Lung (tissue), 12 donors: Measurements from ENCODE around the gene MLH3. TPM values are rescaled to one million over a fixed set of nuclear protein-coding genes. Genes with fewer than 3 reads are reported as not detected.

Experiments used
- ATAC-seq: fragments of 200-7000 bp; cut with Tn5 transposase; one replicate; pipeline ENCODE4 v1.9.1; 2020; ENCODE audit warnings: moderate number of reproducible peaks; ENCODE audit not compliant: insufficient read depth, low FRiP score
- DNase-seq, 3 donors: peaks; one replicate each; pipeline ENCODE4 v3.0.0-alpha.2; 2013 to 2017
- H3K27ac ChIP-seq, 2 donors: one replicate each; pipeline ENCODE4 v1.5.1; 2013; ENCODE audit warnings: mild to moderate bottlenecking in 2 of 2, moderate library complexity in 2 of 2, control low read depth in 1 of 2, inconsistent platforms in 1 of 2, low read depth in 1 of 2, low read length in 1 of 2
- H3K27me3 ChIP-seq, 3 donors: one replicate each; pipeline ENCODE4 v1.5.1; 2013; ENCODE audit warnings: low read length in 2 of 3; ENCODE audit not compliant: control insufficient read depth in 3 of 3, insufficient read depth in 3 of 3
- H3K36me3 ChIP-seq, 4 donors: one replicate each; pipeline ENCODE4 v1.5.1; 2013; ENCODE audit warnings: low read length in 4 of 4, mild to moderate bottlenecking in 1 of 4, moderate library complexity in 1 of 4; ENCODE audit not compliant: control insufficient read depth in 4 of 4, insufficient read depth in 4 of 4
- H3K4me1 ChIP-seq, 5 donors: one replicate each; pipeline ENCODE4 v1.5.1; 2013; ENCODE audit warnings: low read length in 5 of 5, mild to moderate bottlenecking in 2 of 5, moderate library complexity in 1 of 5; ENCODE audit not compliant: control insufficient read depth in 5 of 5, insufficient read depth in 5 of 5
- H3K4me3 ChIP-seq: one replicate; pipeline ENCODE4 v1.5.1; 2013; ENCODE audit warnings: mild to moderate bottlenecking, control low read depth, moderate library complexity
- H3K9ac ChIP-seq, 2 donors: one replicate each; pipeline ENCODE4 v1.5.1; 2013; ENCODE audit warnings: low read length in 2 of 2, control low read depth in 1 of 2; ENCODE audit not compliant: insufficient read depth in 1 of 2
- H3K9me3 ChIP-seq, 4 donors: one replicate each; pipeline ENCODE4 v1.5.1; 2013; ENCODE audit warnings: low read length in 3 of 4, mild to moderate bottlenecking in 1 of 4, moderate library complexity in 1 of 4; ENCODE audit not compliant: control insufficient read depth in 4 of 4, insufficient read depth in 3 of 4
- CTCF ChIP-seq: IDR thresholded peaks from 2 replicates; pipeline ENCODE4 v1.5.1; 2012; ENCODE audit warnings: mild to moderate bottlenecking; ENCODE audit errors: control extremely low read depth, extremely low read depth
- WGBS, 2 donors: extraction: QIAGEN DNeasy Blood & Tissue Kit; methylation state at CpG; one replicate each; pipeline ENCODE4 v1.1.7; 2013; 5-methylcytosine and 5-hydroxymethylcytosine counted together
- polyA plus RNA-seq, 2 donors: library from polyadenylated mRNA; stranded (reverse); fragments of 200-250 nt; gene quantifications; one replicate each; pipeline ENCODE4 v1.2.1, GENCODE V29; 2013
- total RNA-seq, 2 donors: library from RNA; depleted of rRNA in 1 of 2; stranded (reverse); fragments of >200 nt in 1 of 2; gene quantifications; one replicate each; pipeline ENCODE4 v1.2.1, GENCODE V29; 2014 to 2021
- donor health status: control.
- donor health status: control.
- donor health status: Bipolar disorder and iron deficiency.
- donor health status: healthy.
- donor health status: DM: yes; HTN: yes; CAD: no.

MLH3 gene
- total and polyA plus RNA-seq, 4 donors, result 10.1 to 60.6 (median 19.9) TPM

- peaks cover 27 to 58% (median 35%) of the 10 kb centered on the region in 4 donors for H3K36me3 ChIP-seq
- no peak for ATAC-seq
- no peak overlapping the region for H3K27ac ChIP-seq
Observed at GRCh38 chr14:75013290-75013689, 38.0 kb downstream of the MLH3 start.

GRCh38 chr14:75011356-75011994 is 39.8 kb downstream of the MLH3 start:
- no peak for DNase-seq
- WGBS, 2 donors, result 75 to 90% methylated on average over 4 of the region's 4 CpGs
- no peaks in the 10 kb centered on the region for H3K9me3 ChIP-seq
- TF ChIP-seq CTCF, result no peak
- H3K27me3 ChIP-seq, result no peaks in the 10 kb centered on the region
- peaks cover 0 to 18% (median 0%) of the 10 kb centered on the region in 5 donors for H3K4me1 ChIP-seq
- H3K4me3 ChIP-seq, result no peak overlapping the region
- H3K36me3 ChIP-seq, result peaks cover 30 to 67% (median 35%) of the 10 kb centered on the region in 4 donors
- no peak overlapping the region for H3K9ac ChIP-seq
- ATAC-seq, result no peak
- peak overlapping the region in 1 of 2 donors; percentile 84 for H3K27ac ChIP-seq

More at GRCh38 chr14:75013290-75013689, 38.0 kb downstream of the MLH3 start:
- H3K9me3 ChIP-seq, result no peaks in the 10 kb centered on the region
- TF ChIP-seq CTCF, result no peak
- no peak for DNase-seq
- no peak overlapping the region for H3K4me3 ChIP-seq
- no peaks in the 10 kb centered on the region for H3K27me3 ChIP-seq
- H3K4me1 ChIP-seq, result peaks cover 0 to 18% (median 0%) of the 10 kb centered on the region in 5 donors
- 87 to 99% methylated on average over 6 of the region's 6 CpGs for WGBS, 2 donors
- H3K9ac ChIP-seq, result no peak overlapping the region

- Histone ChIP-seq H3K9ac (no peak overlapping the region), H3K27me3 (no peaks in the 10 kb centered on the region), H3K36me3 (peaks cover 30 to 68% (median 38%) of the 10 kb centered on the region in 4 donors), H3K27ac (peak overlapping the region in 1 of 2 donors; percentile 84), H3K9me3 (no peaks in the 10 kb centered on the region), H3K4me1 (peaks cover 0 to 18% (median 0%) of the 10 kb centered on the region in 5 donors), H3K4me3 (no peak overlapping the region)
- TF ChIP-seq CTCF, result no peak
- no peak for ATAC-seq
- WGBS, 2 donors, result 96 to 99% methylated on average over 4 of the region's 4 CpGs
- no peak for DNase-seq
Observed at GRCh38 chr14:75010472-75011093, 40.7 kb downstream of the MLH3 start.
